AG04450 (cell line): ENCODE results near the gene CRPPA. TPM values are rescaled to one million over a fixed set of nuclear protein-coding genes. Genes with fewer than 3 reads are reported as not detected.
"Not testable (repeated sequence)": the region's sequence is repeated elsewhere in the genome, so short reads cannot be mapped to it uniquely, and the experiment has no call there.

Experiments used
- CTCF ChIA-PET: fragments of 300-600, 350-600 bp; formaldehyde crosslinking; extraction: SDS; loops from one replicate; lab custom pipeline; 2022; ENCODE audit warnings: antibody characterized with exemption, inconsistent platforms; lab: Charles Lee
- POLR2A ChIA-PET: fragments of 350-600 bp; formaldehyde crosslinking; extraction: SDS; loops from one replicate; lab custom pipeline; 2021; ENCODE audit warnings: antibody characterized with exemption, inconsistent platforms; lab: Yijun Ruan, JAX
- DNase-seq: peaks from one replicate; pipeline ENCODE4 v3.0.0-alpha.2; 2011; ENCODE audit warnings: low read depth, low spot score
- H3K27ac ChIP-seq: one replicate; pipeline ENCODE4 v1.5.1; 2012; ENCODE audit warnings: low read depth, low read length, control low read depth
- H3K27me3 ChIP-seq: one replicate; pipeline ENCODE4 v1.6.0; 2012; ENCODE audit warnings: low read length; ENCODE audit not compliant: control insufficient read depth, insufficient read depth
- H3K4me3 ChIP-seq: 2 replicates; pipeline ENCODE4 v1.5.1; 2011; ENCODE audit warnings: mild to moderate bottlenecking, low read depth, low read length, control low read depth
- H3K9me3 ChIP-seq: 2 replicates; pipeline ENCODE4 v1.5.1; 2012; ENCODE audit warnings: low read length; ENCODE audit not compliant: control insufficient read depth, insufficient read depth
- polyA plus RNA-seq: library from polyadenylated mRNA; depleted of rRNA; stranded (reverse); fragments of >200 nt; gene quantifications from 2 replicates; pipeline ENCODE4 v1.2.3, GENCODE V29; 2011
- TF ChIP-seq, protein P1 (sequence below): IDR thresholded peaks from 2 replicates; pipeline ENCODE4 v1.5.1; 2011; ENCODE audit warnings: low read depth, low read length, control low read depth, inconsistent platforms

The CRPPA gene
- polyA plus RNA-seq, 1 experiment: 0.92 TPM

DNA sequence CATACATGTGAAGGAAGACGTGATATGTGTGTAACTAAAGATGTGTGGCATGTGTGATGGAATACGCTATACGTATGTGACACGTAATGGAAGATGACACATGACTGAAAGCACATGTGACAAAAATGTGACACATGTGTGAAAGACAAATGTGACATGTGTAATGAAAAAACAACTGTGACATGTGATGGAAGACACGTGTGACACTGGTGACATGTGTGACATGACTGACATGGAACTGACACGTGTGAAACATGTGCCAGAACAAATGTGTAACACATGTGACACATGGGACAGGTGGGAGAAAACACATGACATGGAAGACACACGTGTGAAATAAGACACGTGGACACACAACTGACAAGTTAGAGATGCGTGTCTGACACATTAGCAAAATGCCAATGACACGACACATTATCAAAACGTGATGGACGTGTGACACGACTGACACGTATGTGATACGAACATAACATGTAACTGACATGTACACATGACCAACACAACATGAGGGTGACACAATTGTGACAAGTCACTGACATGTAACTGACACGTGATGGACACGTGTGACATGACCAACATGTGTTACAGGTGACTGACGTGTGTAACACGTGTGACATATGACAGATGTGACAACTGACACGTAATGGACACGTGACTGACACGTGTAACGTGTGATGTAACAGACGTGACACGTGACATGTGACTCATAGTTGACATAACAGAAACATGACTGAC lies 24.4 kb downstream of the CRPPA start:
- DNase-seq: no peak

DNA sequence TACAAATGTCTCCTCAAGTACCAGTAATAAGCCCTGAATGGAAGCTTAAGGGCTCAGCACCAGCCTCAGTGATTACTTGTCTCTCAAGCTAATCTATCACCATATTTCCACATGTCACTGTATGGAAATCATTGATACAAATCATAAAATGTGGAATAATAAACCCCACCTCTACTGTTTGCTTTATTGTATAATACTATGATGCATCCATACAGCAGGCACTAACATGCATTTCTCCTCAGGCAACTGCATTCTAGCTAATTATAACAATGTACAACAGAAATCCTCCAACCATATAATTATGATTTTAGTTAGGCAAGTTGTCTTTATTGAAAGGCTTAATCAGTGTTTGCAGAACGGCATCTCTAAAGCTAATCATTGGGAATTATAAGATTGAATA lies 26.2 kb downstream of the CRPPA start:
- TF ChIP-seq, protein P1, sequence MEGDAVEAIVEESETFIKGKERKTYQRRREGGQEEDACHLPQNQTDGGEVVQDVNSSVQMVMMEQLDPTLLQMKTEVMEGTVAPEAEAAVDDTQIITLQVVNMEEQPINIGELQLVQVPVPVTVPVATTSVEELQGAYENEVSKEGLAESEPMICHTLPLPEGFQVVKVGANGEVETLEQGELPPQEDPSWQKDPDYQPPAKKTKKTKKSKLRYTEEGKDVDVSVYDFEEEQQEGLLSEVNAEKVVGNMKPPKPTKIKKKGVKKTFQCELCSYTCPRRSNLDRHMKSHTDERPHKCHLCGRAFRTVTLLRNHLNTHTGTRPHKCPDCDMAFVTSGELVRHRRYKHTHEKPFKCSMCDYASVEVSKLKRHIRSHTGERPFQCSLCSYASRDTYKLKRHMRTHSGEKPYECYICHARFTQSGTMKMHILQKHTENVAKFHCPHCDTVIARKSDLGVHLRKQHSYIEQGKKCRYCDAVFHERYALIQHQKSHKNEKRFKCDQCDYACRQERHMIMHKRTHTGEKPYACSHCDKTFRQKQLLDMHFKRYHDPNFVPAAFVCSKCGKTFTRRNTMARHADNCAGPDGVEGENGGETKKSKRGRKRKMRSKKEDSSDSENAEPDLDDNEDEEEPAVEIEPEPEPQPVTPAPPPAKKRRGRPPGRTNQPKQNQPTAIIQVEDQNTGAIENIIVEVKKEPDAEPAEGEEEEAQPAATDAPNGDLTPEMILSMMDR: no peak
- CTCF ChIA-PET: no interaction called here
- peaks cover 10% of the 10 kb centered on the region; the same call in 1 of the 2 replicates for H3K9me3 ChIP-seq
- POLR2A ChIA-PET: no interaction called here
- H3K27ac ChIP-seq: no peak overlapping the region
- no peak overlapping the region for H3K4me3 ChIP-seq
- H3K27me3 ChIP-seq: no peaks in the 10 kb centered on the region
- no peak for DNase-seq

More for the DNA sequence above, 24.4 kb downstream of the CRPPA start:
- ChIA-PET POLR2A (no interaction called here), CTCF (no interaction called here)
- Histone ChIP-seq H3K4me3 (no peak overlapping the region), H3K27me3 (no peaks in the 10 kb centered on the region), H3K27ac (no peak overlapping the region), H3K9me3 (peaks cover 10% of the 10 kb centered on the region; the same call in 1 of the 2 replicates)
- TF ChIP-seq, protein P1: no peak

DNA sequence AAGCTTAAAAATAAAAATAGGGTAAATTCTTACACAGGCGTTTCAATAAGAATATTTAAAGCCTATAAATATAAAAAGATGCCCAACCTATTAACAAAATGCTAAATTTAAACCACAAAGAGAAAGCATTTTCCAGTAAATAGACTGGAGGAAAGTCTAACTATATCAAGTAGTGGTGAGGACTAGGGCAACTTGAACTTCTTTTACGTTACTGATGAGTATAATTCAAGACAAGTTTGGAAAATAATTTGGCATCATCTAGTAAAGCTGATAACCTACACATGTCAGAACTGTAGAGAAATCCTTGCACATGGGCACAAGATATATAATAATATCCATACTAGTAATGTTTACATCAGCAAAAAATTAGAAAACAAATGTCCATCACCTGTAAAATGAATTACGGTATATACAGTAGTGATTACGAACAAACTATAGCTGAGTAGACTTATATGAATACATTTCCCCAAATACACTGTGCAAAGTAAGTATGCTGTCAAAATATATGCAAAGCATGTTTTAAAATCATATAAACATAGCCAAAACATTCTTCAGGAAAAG lies 27.4 kb downstream of the CRPPA start:
- DNase-seq: no peak
- no peaks in the 10 kb centered on the region for H3K27me3 ChIP-seq
- TF ChIP-seq, protein P1: no peak
- peaks cover 10% of the 10 kb centered on the region; the same call in 1 of the 2 replicates for H3K9me3 ChIP-seq
- no peak overlapping the region for H3K27ac ChIP-seq
- ChIA-PET CTCF (no interaction called here), POLR2A (no interaction called here)
- no peak overlapping the region for H3K4me3 ChIP-seq

DNA sequence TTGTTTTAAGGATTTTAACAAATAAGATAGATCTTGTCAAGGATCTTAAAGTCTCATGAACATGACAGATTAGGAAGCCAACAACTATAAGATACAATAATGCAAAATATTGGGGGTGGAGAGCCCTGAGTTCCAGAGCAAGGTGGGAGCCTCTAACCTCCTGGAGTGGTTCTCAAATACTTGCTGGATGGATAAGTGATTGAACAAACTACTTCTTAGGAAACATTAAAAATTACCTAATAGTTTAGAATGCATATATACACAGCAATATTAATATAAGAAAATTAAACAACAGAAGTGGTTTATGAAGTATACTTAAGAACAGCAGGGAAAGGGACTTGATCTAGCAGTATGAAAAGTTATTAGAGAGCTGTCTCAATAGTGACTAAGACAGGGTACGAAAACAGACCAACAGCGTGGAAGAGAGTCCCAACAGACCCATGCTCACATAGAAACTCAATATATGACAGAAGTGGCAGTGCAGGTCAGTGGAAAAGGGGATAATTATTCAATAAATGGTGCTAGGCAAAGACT lies 28.3 kb downstream of the CRPPA start:
- ChIA-PET CTCF (no interaction called here), POLR2A (no interaction called here)
- H3K27ac ChIP-seq: no peak overlapping the region
- TF ChIP-seq, protein P1: no peak
- no peaks in the 10 kb centered on the region for H3K27me3 ChIP-seq
- no peak overlapping the region for H3K4me3 ChIP-seq
- no peak for DNase-seq
- peaks cover 2% of the 10 kb centered on the region; the same call in 1 of the 2 replicates for H3K9me3 ChIP-seq

DNA sequence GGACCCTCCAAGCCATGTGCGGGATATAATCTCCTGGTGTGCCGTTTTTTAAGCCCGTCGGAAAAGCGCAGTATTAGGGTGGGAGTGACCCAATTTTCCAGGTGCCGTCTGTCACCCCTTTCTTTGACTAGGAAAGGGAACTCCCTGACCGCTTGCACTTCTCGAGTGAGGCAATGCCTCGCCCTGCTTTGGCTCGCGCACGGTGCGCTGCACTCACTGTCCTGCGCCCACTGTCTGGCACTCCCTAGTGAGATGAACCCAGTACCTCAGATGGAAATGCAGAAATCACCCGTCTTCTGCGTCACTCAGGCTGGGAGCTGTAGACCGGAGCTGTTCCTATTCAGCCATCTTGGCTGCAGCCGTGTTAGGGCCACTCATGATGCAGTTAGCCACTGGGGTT lies 37.6 kb downstream of the CRPPA start:
- H3K4me3 ChIP-seq, H3K27me3 ChIP-seq, DNase-seq, POLR2A ChIA-PET, H3K27ac ChIP-seq, H3K9me3 ChIP-seq, CTCF ChIA-PET: not testable (repeated sequence)

DNA sequence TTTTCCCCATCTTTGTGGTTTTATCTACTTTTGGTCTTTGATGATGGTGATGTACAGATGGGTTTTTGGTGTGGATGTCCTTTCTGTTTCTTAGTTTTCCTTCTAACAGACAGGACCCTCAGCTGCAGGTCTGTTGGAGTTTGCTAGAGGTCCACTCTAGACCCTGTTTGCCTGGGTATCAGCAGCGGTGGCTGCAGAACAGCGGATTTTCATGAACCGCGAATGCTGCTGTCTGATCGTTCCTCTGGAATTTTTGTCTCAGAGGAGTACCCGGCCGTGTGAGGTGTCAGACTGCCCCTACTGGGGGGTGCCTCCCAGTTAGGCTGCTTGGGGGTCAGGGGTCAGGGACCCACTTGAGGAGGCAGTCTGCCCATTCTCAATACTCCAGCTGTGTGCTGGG lies 38.2 kb downstream of the CRPPA start:
- DNase-seq, POLR2A ChIA-PET, CTCF ChIA-PET, H3K9me3 ChIP-seq, H3K4me3 ChIP-seq, H3K27me3 ChIP-seq, H3K27ac ChIP-seq: not testable (repeated sequence)
